GM12864 (cell line): ENCODE results near the gene ERBB2.
A peak's percentile ranks its signal among the peaks of the same experiment; 100 is the strongest.

Experiments
- DNase-seq: peaks from one replicate; pipeline ENCODE4 v3.0.0-alpha.2; 2011; ENCODE audit warnings: low read depth
- H3K4me3 ChIP-seq: 2 replicates; pipeline ENCODE4 v1.5.1; 2011; ENCODE audit warnings: mild to moderate bottlenecking, low read depth, low read length, control low read depth
- TF ChIP-seq, protein P1 (sequence below): IDR thresholded peaks from 2 replicates; pipeline ENCODE4 v1.5.1; 2011; ENCODE audit warnings: low read depth, mild to moderate bottlenecking, moderate library complexity, low read length, control low read depth, inconsistent platforms; ENCODE audit errors: missing control alignments

The ERBB2 gene

DNA sequence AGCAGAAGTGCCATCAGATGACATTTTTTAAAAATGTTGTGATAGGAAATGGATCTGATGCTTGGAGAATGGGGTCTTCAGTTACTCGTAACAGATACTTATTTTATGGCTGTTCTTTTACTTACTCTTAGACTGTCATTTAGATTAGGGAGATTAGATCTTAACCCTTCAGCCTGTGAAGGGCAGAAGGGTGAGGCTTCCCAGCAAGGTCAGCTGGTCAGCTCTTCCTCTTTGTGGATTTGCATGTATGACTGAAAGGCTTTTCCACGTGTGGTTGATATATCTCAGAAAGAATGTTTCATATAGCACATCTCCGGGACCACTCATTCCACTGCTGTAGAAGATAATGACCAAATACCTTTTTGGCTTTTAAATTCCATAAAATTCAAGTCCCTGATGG, 65.3 kb downstream of the ERBB2 start:
- TF ChIP-seq, protein P1, sequence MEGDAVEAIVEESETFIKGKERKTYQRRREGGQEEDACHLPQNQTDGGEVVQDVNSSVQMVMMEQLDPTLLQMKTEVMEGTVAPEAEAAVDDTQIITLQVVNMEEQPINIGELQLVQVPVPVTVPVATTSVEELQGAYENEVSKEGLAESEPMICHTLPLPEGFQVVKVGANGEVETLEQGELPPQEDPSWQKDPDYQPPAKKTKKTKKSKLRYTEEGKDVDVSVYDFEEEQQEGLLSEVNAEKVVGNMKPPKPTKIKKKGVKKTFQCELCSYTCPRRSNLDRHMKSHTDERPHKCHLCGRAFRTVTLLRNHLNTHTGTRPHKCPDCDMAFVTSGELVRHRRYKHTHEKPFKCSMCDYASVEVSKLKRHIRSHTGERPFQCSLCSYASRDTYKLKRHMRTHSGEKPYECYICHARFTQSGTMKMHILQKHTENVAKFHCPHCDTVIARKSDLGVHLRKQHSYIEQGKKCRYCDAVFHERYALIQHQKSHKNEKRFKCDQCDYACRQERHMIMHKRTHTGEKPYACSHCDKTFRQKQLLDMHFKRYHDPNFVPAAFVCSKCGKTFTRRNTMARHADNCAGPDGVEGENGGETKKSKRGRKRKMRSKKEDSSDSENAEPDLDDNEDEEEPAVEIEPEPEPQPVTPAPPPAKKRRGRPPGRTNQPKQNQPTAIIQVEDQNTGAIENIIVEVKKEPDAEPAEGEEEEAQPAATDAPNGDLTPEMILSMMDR: no peak
- no peak for DNase-seq
- H3K4me3 ChIP-seq: no peak overlapping the region

DNA sequence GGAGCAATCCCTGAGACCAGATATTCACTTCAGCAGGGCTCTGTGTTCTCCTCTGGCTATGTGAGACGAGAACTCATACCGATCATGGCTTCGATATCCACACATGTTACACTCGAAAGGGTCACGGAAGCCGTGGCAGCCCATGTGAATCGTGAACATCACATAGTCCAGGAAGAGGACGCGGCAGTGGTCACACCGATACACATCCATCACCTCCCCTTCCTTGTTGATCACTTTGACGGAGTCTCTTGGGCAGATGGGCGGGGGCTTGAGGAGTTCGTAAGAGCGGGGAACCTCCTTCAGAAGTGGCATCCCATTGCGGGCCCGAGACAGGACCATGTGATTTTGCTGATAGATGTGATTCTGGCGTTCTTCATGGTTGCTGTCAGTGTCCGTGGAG, 65.9 kb downstream of the ERBB2 start:
- TF ChIP-seq, protein P1: no peak
- no peak for DNase-seq
- H3K4me3 ChIP-seq: no peak overlapping the region

DNA sequence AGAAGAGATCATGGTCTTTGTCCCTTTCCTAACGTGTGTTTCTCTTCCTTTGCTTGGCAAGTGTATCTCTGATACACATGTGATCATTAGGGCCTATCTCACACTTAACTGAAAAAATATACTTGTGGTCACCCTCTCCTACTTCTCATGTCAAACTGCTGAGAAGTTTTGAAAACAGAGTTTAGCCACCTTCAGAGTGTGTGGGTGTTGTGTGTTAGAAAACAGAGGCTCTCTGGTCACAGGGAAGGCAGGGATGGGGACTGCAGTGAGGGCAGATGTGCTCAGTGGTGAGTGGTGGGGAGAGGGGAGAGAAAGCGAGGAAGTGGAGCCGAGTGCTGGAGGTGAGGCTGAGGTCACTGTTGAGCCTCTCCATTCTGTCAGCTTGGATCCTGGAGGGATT, 67.3 kb downstream of the ERBB2 start:
- no peak for DNase-seq
- TF ChIP-seq, protein P1: no peak
- no peak overlapping the region for H3K4me3 ChIP-seq

DNA sequence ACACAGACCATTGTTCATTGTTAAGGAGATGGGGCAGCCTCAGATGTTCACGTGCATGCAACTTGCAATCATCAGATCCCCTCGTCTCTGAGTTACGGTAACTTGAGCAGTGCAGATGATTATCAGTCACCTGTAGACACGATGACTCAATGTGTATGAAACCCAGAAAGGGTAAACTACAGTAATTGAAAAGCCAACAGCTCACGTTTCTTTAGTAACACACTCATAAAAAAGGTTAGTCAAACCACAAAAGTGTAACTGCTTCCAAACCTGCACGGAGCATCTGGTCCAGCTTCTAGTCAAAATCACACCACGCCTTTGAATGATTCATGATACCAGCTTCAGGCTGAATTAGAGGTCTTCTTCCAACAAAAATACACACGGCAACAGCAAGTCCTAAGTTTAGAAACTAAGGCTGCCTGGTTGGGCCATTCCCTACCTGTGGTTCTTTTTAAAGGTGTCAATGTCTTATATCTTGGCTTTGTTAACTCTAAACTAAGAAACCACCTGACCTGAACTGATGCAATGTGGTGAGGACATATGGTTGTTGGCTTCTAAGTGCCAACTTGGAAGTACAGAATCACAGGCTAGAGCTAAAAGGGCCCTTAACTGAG, 70.2 kb downstream of the ERBB2 start:
- no peak for DNase-seq
- no peak overlapping the region for H3K4me3 ChIP-seq
- TF ChIP-seq, protein P1: no peak

DNA sequence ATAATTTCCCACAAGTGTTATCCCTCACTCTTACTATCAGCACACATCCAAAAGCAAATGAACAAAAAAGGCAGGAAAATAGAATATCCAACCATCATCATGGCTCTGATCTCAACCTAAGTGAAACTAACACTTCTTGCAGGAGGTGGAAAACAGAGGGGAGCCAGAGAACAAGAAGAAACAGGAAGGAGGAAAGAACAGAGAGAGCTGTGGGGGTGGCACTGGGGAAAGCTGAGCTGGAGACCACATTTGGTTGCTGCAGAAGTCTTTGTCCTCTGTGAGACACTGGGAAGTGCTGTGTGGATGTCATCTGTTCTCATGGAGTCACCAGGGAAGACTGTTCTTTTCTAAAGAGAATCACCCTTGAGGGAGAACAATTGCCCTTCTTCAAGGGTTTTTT, 72.6 kb downstream of the ERBB2 start:
- no peak for DNase-seq
- no peak overlapping the region; the same call in 1 of the 2 replicates for H3K4me3 ChIP-seq
- TF ChIP-seq, protein P1: no peak

DNA sequence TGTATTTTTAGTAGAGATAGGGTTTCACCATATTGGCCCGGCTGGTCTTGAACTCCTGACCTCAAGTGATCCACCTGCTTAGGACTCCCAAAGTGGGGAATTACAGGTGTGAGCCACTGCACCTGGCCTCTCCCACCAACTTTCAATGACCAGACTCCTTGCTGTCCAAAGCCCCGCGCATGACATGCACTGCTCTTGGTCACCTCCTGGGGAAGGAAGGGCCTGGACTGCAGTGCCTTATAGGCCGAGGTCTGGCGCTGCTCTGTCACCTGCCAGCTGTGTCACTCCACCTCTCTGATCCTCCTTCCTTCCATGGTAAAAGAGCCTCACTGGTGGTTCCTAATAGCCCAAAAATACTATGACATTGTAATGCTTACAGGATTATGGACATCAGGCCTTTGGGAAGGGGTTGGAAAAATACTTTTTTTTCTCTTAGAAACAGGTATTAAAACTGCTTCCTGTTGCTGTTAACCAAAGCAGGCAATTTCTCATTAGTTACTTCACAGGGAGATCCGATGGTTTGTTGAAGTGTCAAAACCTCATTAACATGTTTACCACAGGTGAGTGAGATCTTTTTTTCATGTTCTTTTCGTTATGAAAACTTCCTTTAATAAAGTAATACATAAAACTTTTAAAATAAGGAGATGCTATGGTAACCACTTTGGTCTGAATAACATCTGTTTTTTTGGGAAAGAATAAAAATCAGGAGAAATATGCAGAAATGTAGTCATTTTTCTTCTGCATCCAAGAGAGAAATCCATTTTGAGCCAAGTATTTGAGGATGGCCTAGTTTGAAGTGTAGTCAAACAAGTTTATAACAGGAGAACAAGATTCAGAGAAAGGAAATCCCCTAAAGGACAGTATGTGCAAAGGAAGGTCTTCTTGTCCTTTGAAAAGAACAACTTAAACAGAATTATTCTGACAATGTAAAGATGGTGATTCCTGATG, 73.4 kb downstream of the ERBB2 start:
- peak overlapping the region; percentile 53 for H3K4me3 ChIP-seq
- TF ChIP-seq, protein P1: no peak

DNA sequence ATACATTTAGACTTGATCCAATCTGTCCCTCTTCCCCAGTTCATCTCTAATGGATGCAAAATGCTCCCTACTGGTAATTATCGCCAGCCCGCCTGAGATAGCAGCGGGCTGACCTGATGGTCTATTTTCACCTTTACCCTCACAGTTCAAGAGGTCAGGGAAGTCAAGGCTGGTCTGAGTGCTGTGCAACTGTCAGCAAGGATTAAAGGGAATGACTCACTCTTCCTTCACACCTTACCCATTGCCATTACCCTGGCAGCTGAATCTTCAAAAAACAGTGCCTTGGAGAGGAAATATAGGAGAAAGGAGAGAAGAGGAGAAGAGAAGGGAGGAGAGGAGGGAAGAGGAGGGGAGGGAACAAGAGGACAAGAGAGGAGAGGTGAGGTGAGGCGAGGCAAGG, 74.2 kb downstream of the ERBB2 start:
- TF ChIP-seq, protein P1: no peak
- H3K4me3 ChIP-seq: peak overlapping the region; percentile 53
- no peak for DNase-seq

More for the DNA sequence above, 73.4 kb downstream of the ERBB2 start:
- DNase-seq: no peak
